Myocyte (in vitro differentiated cells): ENCODE data around the gene TRANK1. TPM values are rescaled to one million over a fixed set of nuclear protein-coding genes. Genes with fewer than 3 reads are reported as not detected.

ENCODE experiments used
- DNase-seq: peaks from one replicate; pipeline ENCODE4 v3.0.0-alpha.2; 2012; ENCODE audit warnings: low read depth
- total RNA-seq: library from RNA; depleted of rRNA; stranded (reverse); fragments of >200 nt; gene quantifications from 2 replicates; pipeline ENCODE4 v1.2.3, GENCODE V29; 2014

Gene TRANK1
- total RNA-seq, 1 donor from 2014 or later: 7.5 TPM

DNA sequence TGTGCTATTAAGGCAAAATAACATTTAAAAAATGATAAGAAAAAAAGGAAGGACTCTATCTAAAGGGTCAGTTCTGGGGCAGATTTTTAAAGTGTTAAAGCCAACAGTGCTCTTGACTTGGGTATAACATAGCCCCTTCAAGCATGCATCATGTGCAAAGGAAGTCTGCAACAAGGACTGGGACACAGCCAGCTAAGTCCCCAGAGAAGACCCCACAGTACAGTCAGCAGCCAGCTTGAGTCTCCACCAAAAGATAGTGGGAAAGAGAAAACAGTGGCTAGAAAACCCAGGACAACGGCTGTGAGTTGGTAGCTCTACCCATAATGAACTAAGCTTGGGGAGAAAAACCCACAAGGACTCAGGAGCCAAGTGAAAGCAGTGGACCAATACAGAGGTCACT, 94.1 kb downstream of the TRANK1 start:
- DNase-seq: no peak

GRCh38 chr3:36846406-36846805, 98.4 kb downstream of the TRANK1 start:
- DNase-seq: no peak

DNA sequence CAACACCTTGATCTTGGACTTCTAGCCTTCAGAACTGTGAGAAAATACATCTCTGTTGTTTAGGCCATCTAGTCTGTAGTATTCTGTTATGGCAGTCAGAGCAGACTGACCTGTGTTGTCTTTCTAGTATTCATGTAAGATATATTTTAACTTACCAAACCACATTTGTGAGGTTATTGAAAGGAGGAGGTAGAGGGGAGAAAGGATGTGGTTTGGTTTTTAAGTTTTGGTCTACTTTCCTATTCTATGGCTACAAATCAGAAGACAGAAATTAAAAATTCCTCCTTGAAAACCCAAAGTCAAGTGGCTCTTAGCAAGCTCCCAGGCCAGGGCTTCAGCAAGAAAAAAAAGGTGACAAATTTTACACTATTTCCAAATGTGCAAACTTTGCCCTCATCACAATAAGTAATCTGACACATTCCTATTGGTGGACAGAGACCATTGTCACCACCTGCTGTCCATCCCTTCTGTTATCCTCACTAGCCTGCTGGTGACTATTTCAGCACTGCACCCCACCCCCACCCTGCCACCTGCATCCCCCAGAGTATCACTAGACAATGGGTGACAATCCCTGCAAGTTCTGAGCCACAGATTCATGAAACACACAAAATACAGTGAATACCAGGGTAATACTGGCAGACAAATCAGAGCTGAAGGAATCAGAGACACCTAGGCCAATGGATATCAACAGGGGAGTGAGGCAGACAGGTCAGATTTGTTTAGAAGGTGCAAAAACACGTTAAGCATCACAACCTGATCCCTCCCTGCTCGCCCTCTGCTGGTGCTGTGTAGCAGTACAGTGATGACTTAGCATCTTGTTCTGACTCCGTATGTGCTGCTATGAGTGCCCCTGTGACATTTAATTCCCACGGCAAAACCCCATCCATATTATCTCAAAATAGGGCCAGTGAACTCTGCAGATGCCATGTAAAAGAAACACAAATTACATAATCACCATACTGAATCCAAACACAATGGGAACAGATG, 101.5 kb downstream of the TRANK1 start:
- DNase-seq: no peak

GRCh38 chr3:36842275-36842674, 102.6 kb downstream of the TRANK1 start:
- DNase-seq: no peak

- DNase-seq: no peak
Measured at GRCh38 chr3:36840453-36840921, 104.4 kb downstream of the TRANK1 start.

- no peak for DNase-seq
Measured at GRCh38 chr3:36837089-36837488, 107.8 kb downstream of the TRANK1 start.

GRCh38 chr3:36833160-36833814, 111.6 kb downstream of the TRANK1 start:
- no peak for DNase-seq

DNA sequence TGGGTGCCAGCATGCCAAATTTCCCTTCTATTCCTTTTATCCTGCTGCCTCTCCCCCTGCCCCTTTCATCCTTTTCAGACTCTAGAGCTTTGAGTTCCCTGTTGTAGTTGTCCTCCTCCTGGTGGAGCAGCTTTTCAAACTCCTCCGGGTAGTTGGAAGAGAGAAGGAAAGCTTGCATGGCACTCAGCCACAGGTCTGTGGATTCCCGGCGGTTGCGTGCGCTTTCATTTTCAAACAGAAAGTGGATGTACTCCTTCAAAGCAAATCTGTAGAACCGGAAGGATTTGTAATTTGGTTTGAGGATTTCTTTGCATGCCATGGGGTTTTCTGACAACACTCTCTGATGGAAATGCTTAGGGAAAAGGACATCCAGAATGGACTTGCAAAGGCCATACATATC, 112.4 kb downstream of the TRANK1 start:
- DNase-seq: no peak

DNA sequence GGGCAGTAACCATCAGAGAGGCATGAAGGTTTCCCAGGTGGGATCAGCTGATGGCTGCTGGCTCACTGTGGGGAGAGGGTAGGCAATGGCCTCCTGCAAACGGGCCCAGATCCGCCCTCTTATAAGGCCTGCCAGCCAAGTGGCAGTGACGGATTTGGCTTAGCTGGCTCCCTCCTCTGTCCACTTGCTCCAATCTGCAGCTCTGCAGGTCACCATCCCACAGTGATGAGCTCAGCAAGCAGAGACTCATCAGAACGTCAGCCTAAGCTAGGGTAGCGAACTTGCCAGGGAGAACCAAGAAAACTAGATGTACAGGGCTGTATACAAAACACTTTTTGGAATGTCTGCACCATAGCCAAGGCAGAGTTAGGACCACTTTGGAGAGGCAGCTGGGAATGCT, 117.7 kb downstream of the TRANK1 start:
- no peak for DNase-seq

- no peak for DNase-seq
Measured at GRCh38 chr3:36826240-36826639, 118.6 kb downstream of the TRANK1 start.

DNA sequence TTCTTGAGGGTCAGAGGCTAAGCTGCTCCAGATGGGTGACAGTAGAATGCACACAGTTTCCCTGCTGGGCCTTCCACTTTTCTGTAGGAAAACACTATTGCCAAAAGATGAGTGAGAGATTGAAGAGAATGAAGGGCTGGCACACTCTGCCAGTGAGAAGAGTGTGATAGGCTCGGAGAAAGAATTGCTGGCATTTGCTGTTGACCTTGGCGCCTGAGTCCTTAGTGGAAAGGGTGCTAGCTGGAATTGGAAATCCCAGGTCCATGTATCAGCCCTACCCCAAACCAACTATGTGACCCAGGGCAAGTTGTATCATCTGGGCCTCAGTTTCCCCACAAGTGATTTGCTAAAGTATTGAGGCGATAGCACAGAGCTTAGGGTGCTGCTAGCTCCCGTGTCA, 120.4 kb downstream of the TRANK1 start:
- no peak for DNase-seq

- no peak for DNase-seq
Measured at GRCh38 chr3:36823806-36824205, 121.0 kb downstream of the TRANK1 start.

- DNase-seq: no peak
Measured at GRCh38 chr3:36820083-36820482, 124.8 kb downstream of the TRANK1 start.

DNA sequence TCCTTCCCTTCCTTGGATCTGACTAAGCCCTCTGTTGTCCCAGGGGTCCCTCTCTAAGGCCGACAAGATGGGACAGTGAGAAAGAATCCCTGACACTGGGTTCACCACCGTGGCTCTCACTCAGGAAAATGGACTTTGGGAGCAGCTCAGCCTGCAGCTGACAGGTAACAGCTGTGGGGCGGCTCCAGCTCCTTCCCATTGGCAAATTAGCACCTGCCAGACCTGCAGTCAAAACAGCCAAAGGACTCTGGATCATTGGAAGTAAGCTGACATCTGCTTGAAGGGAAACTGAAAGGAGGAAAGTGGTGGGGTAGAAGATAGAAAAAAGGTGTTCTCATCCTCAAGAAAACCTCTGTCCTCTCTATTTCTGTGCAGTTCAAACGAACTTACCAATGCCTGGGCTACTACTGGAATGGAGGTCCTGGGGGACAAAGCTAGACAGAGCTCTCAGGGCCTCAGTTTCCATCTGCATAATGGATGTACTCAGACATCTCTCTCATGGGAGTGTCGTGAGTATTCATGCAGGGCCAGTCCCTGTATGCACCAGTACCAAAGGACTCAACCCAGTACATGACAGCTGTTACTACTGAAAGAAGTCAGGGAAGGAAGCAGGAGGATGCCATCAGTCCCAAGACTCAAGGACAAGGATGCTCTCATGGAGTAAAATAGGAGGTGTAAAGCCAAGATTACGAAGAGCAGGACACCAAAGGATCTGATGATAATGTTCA, 126.9 kb downstream of the TRANK1 start:
- DNase-seq: no peak

DNA sequence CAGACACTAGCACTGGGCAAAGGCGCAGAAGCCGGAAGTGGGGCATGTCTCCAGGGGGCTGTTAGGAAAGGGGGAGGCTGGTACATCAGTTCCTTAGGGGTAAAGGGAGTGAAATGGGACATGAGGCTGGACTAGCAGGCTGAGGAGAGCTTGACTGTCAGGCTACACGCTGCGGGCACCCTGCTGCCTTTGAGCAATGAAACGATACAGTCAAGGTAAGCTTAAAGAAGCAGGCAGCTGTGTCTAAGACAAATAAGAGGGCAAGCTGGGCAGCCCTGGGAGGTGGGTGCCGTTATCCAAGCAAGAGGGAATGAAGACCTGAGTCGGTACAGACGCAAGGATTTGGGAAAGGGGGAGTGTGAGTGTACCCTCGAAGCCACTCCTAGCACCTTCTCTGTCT, 129.5 kb downstream of the TRANK1 start:
- no peak for DNase-seq

DNA sequence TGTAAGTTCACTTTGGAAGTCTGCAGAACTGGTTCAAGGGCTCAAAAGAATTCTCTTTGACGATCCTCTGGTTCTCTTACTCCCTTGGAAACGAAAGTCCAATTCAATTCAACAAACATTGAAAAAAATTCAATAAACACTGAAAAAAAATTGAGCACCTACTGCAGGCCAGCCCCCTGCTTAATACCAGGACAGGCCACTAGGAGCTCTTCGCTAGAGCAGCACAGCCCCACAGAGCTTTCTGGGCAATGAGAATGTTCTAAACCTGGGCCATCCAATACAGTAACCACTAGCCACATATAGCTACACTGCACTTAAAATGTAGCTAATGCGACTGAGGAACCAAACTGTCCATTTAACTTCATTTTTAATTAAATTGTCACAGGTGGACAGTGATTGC, 130.1 kb downstream of the TRANK1 start:
- no peak for DNase-seq

DNA sequence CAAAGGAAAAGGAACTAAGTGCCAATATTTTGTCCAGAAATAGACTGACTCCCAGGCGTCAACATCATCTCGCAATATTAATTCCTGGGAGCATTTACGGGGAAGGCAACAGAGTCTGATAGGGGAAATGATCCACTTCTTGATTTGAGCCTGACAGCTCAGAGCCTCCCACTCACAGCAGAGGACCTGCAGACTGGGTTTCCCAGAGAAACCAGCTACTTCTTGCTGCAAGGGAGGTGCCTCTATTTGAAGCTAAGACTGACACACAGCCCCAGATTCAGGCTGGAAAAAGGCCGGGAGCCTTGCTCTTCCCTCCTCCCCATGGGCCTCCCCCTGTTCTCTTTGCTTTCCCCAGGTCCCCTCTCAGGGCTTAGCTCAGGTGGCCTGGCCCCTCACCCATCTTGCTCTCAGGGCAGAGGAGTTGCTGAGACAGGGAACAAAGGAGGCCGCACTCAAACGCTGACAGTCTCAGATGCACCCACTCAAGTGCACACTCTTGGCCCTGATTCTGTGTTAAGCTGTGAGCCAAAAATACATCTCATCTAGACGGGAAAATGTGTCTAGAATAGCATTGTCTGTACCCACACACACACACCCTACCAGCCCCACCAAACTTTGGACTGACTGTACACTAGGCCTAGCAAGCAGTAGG, 130.7 kb downstream of the TRANK1 start:
- no peak for DNase-seq

- no peak for DNase-seq
Measured at GRCh38 chr3:36813305-36813704, 131.5 kb downstream of the TRANK1 start.

DNA sequence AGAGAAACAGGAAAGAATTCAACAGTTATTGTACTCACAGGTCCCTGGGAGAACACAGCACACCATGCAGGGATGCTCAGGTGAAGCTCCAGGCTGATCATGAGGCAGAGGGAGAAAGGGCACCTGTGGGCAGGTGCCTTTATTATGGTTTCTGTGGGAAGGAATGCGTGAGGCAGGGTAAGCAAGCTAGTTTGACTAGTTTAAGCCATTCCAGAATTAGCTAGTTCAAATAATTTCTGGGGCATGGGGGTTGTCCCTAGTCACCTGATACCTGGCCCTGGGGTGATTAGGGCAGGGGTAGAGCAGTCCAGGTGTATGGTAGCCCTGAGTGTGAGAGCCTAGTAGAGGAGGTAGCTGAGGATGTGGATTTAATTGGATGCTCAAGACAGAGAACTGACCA, 132.6 kb downstream of the TRANK1 start:
- DNase-seq: no peak

GRCh38 chr3:36811768-36812167, 133.1 kb downstream of the TRANK1 start:
- no peak for DNase-seq
